ENCODE results near the gene BRI3BP. TPM values are rescaled to one million over a fixed set of nuclear protein-coding genes. Genes with fewer than 3 reads are reported as not detected.
"Not testable (repeated sequence)": the region's sequence is repeated elsewhere in the genome, so short reads cannot be mapped to it uniquely, and the experiment has no call there.

BRI3BP gene
- total RNA-seq, 1 donor from 2014 or later = 6.8 TPM

DNA sequence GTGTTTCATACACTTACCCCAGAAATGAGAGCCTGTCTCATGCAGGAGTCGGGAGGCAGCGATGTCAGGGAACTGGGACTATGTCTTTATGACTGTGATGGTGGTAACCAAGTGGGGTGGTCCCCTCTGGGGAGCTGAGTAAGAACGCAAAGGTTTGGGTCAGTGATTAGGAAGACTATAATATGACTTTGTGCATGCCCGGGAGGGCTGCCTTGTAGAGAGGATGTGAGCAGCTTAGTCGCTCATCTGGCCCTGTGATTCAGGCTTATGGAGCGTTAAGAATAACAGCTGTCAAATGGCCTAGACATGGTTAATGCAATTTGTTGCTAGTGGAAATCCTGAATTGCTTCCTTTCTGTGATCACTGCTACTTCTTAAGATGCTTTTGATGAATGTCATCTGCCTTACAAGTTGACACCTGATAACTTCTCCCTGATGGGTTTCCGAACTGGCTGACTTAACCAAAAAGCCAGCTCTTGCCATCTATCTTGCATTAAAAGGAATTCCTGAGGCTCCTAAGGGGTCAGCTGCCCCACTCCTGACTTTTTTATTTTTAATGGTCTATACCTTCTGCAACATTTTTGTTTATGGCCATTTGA is 36.4 kb downstream of the BRI3BP start:
- Mint-ChIP-seq H3K9me3 (ENCODE audit: low read depth) (peaks cover under 1% of the 10 kb centered on the region), H3K36me3 (ENCODE audit: low read depth) (no peaks in the 10 kb centered on the region), H3K27ac (ENCODE audit: unreplicated experiment) (no peak overlapping the region), H3K4me3 (ENCODE audit: unreplicated experiment) (no peak overlapping the region), H3K27me3 (ENCODE audit: low read depth) (no peaks in the 10 kb centered on the region), H3K4me1 (ENCODE audit: low read depth) (no peaks in the 10 kb centered on the region)
- no peak for DNase-seq (ENCODE audit: low spot score)
- TF ChIP-seq, protein P1, sequence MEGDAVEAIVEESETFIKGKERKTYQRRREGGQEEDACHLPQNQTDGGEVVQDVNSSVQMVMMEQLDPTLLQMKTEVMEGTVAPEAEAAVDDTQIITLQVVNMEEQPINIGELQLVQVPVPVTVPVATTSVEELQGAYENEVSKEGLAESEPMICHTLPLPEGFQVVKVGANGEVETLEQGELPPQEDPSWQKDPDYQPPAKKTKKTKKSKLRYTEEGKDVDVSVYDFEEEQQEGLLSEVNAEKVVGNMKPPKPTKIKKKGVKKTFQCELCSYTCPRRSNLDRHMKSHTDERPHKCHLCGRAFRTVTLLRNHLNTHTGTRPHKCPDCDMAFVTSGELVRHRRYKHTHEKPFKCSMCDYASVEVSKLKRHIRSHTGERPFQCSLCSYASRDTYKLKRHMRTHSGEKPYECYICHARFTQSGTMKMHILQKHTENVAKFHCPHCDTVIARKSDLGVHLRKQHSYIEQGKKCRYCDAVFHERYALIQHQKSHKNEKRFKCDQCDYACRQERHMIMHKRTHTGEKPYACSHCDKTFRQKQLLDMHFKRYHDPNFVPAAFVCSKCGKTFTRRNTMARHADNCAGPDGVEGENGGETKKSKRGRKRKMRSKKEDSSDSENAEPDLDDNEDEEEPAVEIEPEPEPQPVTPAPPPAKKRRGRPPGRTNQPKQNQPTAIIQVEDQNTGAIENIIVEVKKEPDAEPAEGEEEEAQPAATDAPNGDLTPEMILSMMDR (IDR thresholded peaks at IDR 0.05) = no peak

DNA sequence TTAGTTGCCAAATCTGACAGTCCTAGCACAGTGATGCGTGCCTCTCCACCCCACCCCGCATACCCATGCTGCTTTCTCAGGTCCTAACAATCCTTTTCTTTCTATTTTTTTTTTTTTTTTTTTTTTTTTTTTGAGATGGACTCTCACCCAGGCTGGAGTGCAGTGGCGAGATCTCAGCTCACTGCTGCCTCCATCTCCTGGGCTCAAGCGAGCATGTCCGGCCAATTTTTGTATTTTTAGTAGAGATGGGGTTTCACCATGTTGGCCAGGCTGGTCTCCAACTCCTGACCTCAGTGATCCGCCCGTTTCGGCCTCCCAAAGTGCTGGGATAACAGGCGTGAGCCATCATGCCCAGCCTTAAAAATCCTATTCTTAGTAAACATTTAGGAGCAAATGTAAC is 38.0 kb downstream of the BRI3BP start:
- H3K36me3 Mint-ChIP-seq (ENCODE audit: low read depth); DNase-seq (ENCODE audit: low spot score); H3K9me3 Mint-ChIP-seq (ENCODE audit: low read depth); H3K27ac Mint-ChIP-seq (ENCODE audit: unreplicated experiment); H3K4me3 Mint-ChIP-seq (ENCODE audit: unreplicated experiment); H3K4me1 Mint-ChIP-seq (ENCODE audit: low read depth); H3K27me3 Mint-ChIP-seq (ENCODE audit: low read depth): not testable (repeated sequence)

DNA sequence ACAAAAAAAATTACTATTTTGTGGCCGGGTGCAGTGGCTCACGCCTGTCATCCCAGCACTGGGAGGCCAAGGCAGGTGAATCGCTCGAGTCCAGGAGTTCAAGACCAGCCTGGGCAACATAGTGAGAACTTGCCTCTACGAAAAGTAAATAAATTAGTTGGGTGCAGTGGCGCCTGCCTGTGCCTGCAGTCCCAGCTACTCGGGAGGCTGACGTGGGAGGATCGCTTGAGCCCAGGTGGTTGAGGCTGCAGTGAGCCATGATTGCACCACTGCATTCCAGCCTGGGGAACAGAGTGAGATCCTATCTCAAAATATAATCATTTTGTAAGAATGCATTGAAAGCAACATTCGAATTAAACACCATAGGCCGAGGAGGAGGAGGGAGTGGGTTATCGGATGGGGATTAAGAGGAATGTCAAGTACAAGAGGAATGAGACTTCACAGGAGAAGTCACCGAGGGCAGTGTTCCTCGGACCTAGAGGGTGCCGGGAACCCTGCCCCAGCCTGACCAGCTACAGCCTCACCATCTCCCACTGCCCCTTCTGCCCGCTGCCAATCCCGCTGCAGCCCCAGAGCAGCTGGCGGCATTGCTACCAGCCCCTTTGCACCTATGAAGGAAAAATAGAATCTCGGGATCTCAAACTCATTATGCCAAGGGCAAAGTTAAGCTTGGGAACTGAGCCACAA is 39.2 kb downstream of the BRI3BP start:
- H3K27ac Mint-ChIP-seq (ENCODE audit: unreplicated experiment) = no peak overlapping the region
- DNase-seq (ENCODE audit: low spot score) = no peak
- no peaks in the 10 kb centered on the region for H3K36me3 Mint-ChIP-seq (ENCODE audit: low read depth)
- no peaks in the 10 kb centered on the region for H3K27me3 Mint-ChIP-seq (ENCODE audit: low read depth)
- H3K4me3 Mint-ChIP-seq (ENCODE audit: unreplicated experiment) = no peak overlapping the region
- H3K9me3 Mint-ChIP-seq (ENCODE audit: low read depth) = peaks cover 4% of the 10 kb centered on the region
- TF ChIP-seq, protein P1 (IDR thresholded peaks at IDR 0.05) = no peak
- H3K4me1 Mint-ChIP-seq (ENCODE audit: low read depth) = no peaks in the 10 kb centered on the region

DNA sequence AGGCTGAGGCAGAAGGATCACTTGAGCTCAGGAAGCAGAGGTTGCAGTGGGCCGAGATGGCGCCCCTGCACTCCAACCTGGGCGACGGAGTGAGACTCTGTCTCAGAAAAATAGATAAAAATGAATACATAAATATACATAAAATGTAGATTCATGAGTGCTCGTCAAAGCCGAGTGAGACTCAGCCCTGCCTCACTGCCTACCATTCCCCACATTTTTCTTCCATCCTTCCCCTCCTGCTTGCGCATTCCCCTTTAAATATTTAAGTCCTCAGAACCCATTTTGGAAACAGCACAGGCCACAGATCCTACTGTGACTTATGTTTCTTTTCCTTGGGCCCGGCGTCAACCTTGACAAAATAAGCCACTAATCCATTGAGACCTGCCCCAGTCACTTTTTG is 39.8 kb downstream of the BRI3BP start:
- Mint-ChIP-seq H3K4me1 (ENCODE audit: low read depth) (no peaks in the 10 kb centered on the region), H3K27ac (ENCODE audit: unreplicated experiment) (no peak overlapping the region), H3K27me3 (ENCODE audit: low read depth) (no peaks in the 10 kb centered on the region), H3K4me3 (ENCODE audit: unreplicated experiment) (no peak overlapping the region), H3K9me3 (ENCODE audit: low read depth) (peaks cover 4% of the 10 kb centered on the region), H3K36me3 (ENCODE audit: low read depth) (no peaks in the 10 kb centered on the region)
- TF ChIP-seq, protein P1 (IDR thresholded peaks at IDR 0.05) = no peak
- DNase-seq (ENCODE audit: low spot score) = no peak

DNA sequence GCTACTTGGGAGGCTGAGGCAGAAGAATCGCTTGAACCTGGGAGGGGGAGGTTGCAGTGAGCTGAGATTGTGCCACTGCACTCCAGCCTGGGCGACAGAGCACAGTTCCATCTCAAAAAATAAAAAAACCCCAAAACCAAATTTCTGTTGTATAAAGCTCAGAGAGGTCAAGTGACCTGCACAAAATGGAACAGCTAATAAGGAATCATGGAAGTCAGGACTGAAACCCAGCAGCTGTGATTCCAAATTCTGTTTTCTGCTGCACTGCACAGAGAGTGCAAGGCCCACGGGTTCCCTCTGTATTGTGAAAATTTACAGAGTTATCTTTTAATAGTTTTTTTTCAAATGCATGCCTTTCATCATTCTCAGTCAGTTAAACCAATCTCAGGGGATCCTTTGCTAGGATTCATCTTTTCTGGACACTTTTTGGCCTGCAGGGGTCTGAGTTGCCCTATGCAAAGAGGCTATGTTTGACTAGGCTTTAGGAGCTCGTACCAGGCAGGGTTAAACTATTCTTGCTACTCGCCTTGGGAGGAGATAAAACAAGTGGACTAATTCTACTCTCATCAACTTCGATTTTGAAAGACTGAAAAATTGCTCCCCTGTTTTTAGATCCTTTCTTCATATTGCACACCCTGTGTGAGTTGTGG is 45.7 kb downstream of the BRI3BP start:
- Mint-ChIP-seq H3K4me3 (ENCODE audit: unreplicated experiment) (no peak overlapping the region), H3K27ac (ENCODE audit: unreplicated experiment) (no peak overlapping the region), H3K9me3 (ENCODE audit: low read depth) (peaks cover 4% of the 10 kb centered on the region), H3K4me1 (ENCODE audit: low read depth) (no peaks in the 10 kb centered on the region), H3K27me3 (ENCODE audit: low read depth) (no peaks in the 10 kb centered on the region), H3K36me3 (ENCODE audit: low read depth) (no peaks in the 10 kb centered on the region)
- DNase-seq (ENCODE audit: low spot score) = no peak
- TF ChIP-seq, protein P1 (IDR thresholded peaks at IDR 0.05) = no peak

All from chondrocyte (in vitro differentiated cells).